ENCODE measurements around the gene MRPS17.
"Not testable (repeated sequence)": the region's sequence is repeated elsewhere in the genome, so short reads cannot be mapped to it uniquely, and the experiment has no call there.

- TF ChIP-seq CTCF (IDR thresholded peaks at IDR 0.05 in 4 of 5, conservative IDR thresholded peaks at IDR 0.05 in 1 of 5); POLR2A (IDR thresholded peaks at IDR 0.05): not testable (repeated sequence)
Measured at GRCh38 chr7:55952352-55952671, 635 bp downstream of the MRPS17 start.
